Measurements from ENCODE around the gene MRPS24.

Gene MRPS24

DNA sequence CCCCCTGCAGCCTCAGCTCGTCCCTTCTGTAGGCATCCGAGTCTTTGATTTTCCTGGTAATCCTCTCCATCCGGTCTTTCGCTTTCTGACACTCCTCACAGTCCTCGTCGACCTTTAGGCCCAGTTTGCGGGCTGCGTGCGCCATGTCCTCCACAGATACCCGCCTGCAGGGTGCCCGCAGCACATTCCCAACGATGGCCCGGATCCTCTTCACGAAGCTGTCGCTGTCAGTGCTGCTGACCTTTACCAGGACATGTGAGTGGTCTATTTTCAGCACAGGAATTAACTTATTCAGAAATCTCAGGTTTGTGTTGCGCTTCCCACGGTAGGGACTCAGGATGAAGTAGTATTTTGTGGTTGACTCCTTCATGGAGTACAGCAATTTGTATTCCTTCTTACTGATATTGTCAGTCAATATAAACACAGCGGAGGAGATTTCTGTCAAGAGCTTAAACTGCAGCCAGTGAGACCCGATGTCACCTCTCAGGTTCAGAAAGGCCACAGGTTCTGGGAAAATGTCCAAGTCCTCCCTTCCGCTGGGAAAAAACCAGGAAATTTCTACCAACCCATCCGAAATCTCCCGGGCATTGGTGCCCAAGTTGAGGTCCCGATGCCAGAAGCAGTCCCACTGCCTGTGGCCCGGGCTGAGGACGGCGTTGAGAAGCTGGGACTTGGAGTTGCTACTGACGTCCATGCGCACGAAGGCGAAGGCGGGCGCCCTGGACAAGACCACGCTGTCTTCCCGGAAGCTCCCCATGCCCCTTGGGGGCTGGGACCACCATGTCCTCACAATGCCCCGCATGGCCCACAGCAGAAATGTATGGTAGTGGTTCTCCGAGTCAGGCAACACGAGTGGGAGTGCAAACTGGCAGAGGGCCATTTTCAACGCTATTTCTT, 8.9 kb upstream of the MRPS24 start:
- no peak for DNase-seq (ENCODE audit: low read depth)

DNA sequence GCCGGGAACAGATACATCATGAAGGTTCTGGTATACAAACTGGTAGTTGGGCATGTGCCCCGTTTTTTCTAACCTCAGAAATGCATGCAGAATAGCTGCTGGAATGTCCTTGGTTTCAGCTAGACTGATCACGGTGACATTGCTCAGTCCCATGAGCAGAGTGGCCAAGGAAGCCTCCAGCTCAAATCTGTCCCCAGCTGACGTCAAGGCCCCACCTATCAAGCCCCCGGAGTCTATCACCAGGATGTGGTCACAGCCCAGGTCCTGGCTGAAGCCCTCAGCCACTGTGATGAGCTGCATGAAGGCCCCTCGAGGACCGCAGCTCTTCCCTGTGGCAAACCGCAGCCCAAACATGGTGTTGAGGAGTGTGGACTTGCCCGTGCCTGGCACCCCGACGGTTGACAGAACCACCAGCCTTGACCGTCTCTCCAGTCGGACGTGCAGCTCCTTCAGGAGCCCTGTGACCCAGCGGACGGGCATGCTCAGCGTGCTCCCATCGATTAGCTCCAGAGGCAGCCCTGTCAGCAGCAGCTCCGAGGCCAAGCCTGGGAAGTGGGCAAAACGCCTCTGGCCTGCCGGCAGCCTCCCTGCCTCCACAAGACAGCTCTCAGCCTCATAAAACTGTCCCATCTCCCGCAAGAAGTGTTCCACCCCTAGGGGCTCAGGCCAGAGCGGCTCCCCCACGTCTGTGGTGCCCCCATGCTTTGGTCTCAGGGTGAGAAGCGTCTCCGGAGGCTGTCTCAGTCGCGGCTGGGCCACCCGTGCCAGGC, 7.8 kb upstream of the MRPS24 start:
- no peak for DNase-seq (ENCODE audit: low read depth)

DNA sequence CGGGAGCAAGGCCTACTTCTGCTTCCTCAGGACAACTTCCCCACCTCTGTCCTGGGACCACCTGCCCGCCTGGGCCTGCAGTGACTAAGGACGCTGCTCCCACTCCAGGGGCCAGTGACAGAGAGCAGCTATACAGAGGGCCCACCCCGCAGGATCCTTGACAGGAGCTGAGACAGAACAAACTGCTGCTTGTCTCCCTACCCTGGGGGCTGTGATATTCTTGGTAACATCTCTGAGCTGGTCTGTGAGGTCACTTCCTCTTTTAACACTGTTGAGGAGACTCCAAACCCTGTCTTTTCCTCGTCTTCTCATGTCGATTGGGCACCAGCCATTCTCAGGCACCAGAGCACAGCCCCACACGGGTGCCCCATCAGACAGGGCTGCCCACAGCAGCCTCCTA, 6.9 kb upstream of the MRPS24 start:
- DNase-seq (ENCODE audit: low read depth) = no peak

DNA sequence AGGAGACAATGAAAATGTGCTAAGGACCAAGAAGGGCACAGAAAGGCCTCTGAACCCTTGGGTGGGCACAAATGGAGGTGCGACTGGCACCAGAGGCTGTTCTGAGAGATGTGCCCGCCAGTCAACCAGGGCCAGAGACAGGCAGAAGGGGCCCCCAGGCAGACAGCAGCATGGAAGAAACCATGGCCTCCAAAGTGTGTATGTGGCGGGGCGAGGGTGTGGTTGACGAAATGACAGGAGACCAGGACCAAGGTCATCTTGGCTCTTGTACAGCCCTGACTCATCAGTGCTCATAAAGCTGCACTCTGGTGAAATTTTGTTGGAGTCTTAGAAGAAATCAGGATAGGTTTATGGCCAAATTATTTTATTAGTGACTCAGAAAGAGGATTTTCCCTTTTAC, 4.0 kb upstream of the MRPS24 start:
- no peak for DNase-seq (ENCODE audit: low read depth)

DNA sequence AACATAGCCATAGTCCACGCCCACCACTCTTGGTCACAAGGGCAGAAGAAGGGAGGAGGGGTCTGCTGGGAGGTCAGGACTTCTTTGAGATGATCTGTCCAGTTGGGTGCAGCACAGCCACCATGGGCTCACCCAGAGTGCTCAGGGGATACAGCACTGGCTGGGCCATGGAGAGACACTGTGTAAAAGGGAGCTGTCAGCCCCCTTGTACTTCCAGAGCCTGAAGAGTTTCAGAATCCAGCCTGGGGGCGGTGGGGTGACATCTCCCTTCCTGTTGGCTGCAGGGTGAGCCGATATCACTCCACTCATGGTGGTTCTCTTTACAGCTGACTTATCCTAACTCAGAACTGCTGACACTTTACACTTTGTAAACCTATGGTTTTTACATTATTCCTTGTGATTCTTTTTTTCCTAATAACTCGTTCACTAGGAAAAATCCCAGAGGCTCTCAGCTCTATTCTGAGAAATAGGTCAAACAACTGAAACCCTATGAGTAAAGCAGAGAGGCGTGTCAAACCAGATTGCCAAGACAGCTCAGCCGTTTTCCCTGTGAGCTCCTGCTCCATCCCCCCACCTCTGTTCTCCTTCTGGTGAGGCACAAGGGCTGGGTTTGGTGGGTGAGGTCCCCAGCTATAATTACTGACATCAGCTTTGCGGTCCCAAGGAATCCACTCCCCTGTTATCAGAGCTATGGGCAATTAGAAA, 3.2 kb upstream of the MRPS24 start:
- DNase-seq (ENCODE audit: low read depth) = no peak

DNA sequence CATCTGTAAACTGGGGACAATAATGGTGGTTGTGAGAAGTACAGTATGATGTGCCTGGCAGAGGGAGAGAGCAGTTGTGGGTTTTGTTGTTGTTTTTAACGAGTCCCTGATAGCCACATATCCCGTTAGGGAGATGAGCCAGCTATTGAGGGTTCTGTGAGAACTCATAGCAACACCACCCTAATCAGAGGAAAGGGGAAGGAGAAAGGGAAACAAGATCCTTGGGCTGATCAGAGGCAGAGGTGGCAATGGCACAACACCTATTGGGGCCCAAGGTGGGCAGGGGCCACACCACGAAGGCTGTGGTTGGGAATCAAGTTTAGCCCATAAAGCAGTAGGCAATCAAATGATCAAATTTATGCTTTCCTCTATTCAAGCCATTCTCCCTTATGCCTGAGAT, 1.7 kb upstream of the MRPS24 start:
- no peak for DNase-seq (ENCODE audit: low read depth)

DNA sequence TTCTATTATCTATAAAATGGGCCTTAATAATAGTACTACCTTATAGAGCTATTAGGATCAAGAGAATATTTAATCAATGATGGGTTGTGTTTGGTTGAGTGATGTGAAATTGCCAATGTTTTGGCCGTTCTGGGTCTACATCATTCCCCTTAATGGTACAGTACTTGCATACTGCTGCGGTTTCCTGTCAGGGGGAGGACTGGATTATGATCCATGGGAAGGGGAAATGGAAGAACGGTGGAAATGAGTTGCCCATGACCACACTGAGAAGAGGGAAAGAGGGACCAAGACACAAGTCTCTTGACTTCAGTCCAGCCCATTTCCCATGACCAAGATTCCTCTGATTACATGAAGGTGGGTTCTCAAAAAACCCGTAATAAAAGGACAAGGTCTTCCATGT, 999 bp upstream of the MRPS24 start:
- no peak for DNase-seq (ENCODE audit: low read depth)

DNA sequence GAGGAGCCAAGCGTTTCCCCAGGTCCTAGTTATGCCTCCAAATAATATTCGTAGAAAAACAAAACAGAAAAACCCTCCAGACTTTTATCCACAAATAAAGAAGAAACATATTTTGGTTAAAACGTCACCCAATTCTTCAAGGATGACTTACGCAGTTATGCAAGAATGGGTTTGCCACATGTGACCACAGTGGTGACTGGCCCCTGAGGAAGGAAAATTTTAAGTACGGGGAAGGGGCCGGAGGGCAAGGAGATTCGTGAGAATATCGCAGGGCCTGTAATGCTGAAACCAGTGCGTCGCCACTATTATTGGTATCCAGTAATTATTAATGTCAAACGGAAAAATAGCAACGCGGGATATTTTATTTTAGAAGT, 537 bp upstream of the MRPS24 start:
- no peak for DNase-seq (ENCODE audit: low read depth)

DNA sequence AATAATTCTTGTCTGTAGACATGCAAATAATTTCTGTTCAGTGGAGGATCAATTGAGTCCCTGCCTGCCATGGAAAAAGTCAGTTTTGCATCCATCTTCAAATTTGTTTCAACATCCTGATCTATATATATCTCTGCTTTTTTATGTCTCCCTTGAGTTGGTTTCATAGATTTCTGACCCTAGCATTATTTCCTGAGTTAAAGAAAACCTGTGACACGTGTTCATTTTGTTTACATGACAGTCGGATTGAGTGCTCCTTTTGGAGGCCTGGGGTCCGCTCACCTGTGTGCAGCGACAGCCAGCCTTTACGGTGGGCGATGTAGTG, 674 bp downstream of the MRPS24 start:
- no peak for DNase-seq (ENCODE audit: low read depth)

DNA sequence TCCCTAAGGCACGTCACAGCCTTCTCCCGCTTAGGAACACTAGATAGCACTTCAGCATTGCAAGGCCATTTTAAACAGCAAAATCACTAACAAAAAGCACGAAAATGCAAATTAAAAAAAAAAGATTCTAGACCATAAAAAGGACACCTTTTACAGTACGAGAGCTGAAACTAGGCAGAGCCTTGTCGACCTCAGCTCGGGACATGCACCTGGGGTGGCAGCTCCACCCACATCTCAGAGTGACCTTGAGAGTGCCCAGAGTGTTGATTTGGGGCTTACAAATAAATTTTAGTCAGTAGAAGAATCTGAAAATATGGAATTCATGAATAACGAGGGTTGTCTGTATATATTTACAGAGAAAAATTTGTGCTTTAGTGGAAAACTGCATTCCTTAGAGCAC, 1.1 kb downstream of the MRPS24 start:
- no peak for DNase-seq (ENCODE audit: low read depth)

DNA sequence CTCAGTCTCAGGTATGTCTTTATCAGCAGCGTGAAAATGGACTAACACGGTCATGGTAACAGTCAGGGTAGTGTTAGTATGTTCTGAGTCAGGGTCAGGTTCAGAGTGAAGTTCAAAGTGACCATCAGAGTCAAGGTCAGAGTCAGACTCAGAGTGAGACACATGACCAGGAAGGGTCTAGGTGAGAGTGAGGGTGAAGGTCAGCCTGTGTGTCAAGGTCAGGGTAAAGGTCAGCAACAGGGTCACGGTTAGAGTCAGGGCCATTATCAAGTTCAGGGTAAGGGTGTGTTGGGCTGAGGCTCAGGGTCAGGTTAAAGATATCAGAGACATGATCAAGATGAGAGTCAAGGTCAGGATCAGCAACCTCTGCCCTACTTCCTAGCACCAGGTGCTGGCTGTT, 4.0 kb downstream of the MRPS24 start:
- DNase-seq (ENCODE audit: low read depth) = no peak

DNA sequence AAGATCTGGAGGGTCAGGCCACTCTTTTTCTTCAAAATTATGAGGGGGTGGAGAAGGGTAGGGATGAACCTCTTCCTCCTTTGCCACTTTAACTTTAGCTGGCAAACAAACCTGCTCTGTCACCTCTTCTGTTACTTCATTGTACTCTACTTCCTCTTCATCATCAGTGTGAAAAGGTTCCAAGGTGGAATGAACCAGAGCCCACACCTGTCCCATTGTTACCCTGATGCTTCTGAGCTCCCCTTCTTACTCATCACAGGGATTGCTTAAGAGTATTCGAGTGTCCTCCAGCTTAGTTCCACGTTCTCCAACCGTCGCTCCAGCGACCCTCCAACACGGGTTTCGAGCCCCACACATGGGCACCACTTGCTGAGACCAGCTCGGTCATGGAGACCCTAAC, 5.2 kb downstream of the MRPS24 start:
- DNase-seq (ENCODE audit: low read depth) = no peak

DNA sequence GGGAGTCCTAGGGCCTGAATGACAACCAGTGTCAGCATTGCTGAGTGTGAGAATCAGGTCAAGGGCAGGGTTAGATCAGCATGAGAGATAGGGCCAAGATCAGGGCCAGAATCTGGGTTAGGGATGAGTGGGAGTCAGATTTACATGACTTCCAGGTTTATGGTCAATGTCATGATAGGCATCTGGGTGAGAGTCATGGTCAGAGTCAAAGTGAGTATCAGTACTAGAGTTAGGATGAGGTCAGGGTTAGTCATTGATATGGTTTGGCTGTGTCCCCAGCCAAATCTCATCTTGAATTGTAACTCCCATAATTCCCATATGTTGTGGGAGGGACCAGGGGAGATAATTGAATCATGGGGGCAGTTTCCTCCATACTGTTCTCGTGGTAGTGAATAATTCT, 12.3 kb downstream of the MRPS24 start:
- no peak for DNase-seq (ENCODE audit: low read depth)

DNA sequence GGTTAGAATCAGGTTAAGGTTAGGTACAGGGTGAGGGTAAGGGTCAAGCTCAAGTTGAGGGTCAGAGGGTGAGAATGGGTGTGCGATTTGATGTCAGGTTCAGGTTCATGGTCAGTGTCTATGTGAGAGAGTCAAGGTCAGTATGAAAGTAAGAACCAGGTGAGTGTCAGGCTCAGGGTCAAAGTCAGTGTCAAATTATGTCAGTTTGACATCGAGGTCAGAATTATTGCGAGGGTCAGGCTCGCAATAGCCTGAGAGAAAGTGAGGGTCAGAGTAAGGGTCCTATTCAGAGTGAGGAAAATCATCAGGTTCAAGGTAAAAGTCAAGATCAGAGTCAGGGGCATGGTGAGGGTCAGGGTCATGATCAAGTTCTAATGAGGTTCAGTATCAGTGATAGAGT, 13.0 kb downstream of the MRPS24 start:
- DNase-seq (ENCODE audit: low read depth) = no peak

DNA sequence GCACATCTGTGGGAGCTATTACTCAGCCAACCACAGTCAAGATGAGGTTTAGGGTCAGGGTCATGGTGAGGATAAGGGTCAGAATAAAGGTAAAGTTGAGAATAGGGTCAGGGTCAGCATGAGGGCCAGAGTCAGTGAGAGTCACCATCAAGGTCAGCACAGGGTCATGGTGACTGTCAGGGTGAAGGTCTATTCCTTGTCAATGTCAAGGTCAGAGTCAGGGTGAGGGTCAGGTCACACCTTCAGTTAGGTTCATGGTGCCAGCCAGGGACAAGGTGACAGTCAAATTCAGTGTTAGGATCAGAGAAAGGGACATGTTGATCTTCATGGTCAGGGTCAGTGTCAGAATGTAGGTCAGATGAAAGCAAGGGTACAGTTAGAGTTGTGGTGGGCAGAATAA, 14.1 kb downstream of the MRPS24 start:
- DNase-seq (ENCODE audit: low read depth) = no peak

DNA sequence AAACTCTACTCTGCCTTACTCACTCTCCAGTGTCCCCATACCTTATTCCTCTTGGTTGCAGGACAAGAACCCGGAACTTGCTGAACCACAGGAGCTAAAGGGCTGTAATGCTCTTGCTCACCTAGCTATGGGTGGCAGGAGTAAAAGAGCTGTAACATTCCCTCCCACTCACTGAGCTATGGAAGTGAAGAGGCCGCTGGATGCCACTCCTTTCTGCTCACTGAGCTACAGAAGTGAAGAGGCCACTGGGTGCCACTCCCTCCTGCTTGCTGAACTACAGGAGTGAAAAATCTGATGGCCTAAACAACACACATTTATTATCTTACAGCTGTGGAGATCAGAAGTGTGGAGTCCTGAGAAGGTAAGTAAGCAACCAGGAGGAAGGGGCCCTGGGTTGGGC, 17.5 kb downstream of the MRPS24 start:
- no peak for DNase-seq (ENCODE audit: low read depth)

DNA sequence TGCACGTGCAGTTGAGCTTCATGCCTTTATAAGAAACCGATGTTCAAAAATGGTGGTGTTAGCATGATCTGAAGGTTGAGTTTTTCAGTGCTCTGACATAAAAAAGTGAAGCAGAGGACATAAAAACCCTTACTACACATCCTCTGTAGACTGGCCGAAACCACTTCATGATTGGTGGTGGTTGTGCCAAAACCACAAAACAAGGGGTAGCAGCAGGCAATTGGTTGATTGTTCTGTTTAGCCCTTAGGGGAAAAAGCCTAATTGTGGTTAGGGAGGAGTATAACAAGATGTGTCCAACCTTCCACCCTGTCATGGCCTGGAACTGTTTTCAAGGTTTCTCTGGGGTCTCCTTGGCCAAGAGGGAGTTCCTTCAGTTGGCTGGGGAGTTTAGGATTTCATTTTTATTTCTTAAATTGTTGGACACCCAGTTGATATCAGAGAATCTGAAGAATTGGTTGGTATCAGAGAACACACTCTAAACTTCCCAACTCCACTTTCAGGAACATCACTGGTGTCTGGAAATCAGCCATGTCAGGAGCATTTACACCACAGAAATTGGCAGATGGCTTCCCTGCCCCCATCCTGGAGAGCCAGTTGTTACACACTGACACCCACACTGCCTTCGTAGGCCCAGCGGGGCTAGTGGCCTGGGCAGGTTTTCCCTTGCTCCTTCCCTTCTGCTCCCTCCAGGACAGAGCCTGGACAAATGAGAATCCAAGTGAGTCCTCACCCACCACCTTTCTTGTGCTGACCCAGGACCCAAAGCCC, 18.8 kb downstream of the MRPS24 start:
- DNase-seq (ENCODE audit: low read depth) = no peak

DNA sequence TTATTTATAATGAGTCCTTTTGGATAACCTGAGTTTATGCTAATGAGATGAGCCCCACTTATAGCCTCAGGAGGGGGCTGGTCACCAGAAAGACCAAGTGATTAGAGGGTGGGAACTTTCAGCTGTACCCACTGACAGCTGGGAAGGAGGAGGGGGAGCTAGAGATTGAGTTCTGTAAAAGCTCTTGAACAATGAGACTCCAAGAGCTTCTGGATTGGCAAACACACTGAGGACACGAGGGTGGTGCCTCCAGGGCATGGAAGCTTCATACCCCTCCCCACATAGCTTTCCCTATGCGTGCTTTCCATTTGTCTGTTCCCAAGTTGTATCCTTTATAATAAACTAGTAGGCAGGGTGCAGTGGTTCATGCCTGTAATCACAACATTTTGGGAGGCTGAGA, 20.3 kb downstream of the MRPS24 start:
- DNase-seq (ENCODE audit: low read depth) = no peak

DNA sequence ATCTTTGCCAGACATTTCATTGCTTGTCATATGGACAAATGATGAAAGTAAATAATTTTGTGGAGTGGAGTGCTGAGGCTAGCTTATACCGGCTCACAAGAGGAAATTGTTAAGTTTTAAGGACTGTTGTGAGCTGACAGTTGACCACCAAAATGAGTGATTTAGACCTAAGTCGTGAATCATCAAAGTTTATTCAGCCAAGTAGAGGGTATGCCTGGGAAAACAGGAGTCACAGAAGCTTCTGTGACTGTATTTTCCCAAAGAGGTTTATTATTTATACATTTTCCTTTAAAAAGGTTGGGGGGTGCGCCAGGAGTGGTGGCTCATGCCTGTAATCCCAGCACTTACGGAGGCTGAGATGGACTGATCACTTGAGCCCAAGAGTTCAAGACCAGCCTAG, 21.8 kb downstream of the MRPS24 start:
- no peak for DNase-seq (ENCODE audit: low read depth)

DNA sequence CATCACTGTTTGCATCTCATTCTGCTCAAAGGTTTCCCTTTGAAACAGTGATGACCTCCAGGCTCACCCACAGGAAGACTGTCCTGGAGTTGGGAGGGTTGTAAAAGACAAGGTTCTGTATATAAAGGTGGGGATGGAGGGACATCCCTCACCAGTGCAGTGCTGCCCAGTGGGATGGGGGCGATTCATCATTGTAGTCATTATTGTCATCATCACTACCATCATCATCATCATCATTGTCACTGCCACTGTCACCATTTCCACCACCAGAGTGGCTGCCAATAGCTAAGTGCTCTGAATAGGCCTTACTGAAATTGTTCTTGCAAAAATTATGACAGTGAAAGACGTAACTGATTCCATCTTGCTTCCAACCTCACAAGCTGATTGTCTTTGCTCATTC, 24.7 kb downstream of the MRPS24 start:
- DNase-seq (ENCODE audit: low read depth) = no peak

DNA sequence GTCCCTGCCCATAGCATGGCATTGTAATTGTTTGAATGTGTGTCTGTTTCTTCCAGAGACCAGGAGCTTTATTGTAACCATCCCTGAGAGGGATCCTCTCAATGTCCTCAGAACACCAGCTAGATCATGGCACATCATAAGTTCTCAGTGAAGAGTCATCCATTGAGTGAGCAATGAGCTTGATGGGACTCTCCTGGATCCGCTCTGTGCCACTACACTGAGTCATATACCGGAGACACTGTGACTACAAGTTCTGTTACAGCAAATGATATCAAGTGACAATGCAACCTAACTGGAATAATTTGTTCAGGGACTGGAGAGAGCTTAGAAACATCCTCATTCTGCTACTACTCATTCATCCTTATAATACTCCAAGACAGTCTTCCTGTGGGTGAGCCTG, 25.1 kb downstream of the MRPS24 start:
- no peak for DNase-seq (ENCODE audit: low read depth)

DNA sequence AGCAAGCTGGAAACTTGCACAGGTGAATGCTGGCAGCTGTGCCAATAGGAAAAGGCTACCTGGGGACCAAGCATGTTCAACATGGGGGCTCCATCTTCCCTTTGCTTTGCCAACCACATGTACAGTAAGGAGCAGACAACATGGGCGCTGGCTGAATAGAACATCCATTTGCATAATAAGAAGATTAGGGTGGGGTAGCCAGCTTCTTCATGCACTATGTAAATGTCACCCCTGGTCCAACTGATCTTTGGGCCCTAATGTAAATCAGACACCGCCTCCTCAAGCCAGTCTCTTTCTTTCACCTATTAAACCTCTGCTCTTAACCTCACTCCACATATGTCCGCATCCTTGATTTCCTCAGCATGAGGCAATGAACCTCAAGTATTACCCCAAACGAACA, 26.0 kb downstream of the MRPS24 start:
- DNase-seq (ENCODE audit: low read depth) = no peak
